HG03097 (cell line): ENCODE results near the gene SMIM28.
A peak's percentile ranks its signal among the peaks of the same experiment; 100 is the strongest.
"Not testable (repeated sequence)": the region's sequence is repeated elsewhere in the genome, so short reads cannot be mapped to it uniquely, and the experiment has no call there.

Experiments
- ATAC-seq: cut with Tn5 transposase; IDR thresholded peaks from one replicate; pipeline ENCODE4 v1.9.1; 2021; ENCODE audit not compliant: unreplicated experiment, low FRiP score

The SMIM28 gene

GRCh38 chr6:138403801-138404665 lies 26.3 kb downstream of the SMIM28 start, which contains the start of gene HEBP2:
Gene HEBP2 (plus strand): TSS chr6:138404223. CDS start chr6:138404496, 273 bp downstream.
- peak; percentile 86 for ATAC-seq

- no peak for ATAC-seq
These were observed 27.1 kb downstream of the SMIM28 start for GRCh38 chr6:138404666-138405337.

GRCh38 chr6:138405816-138406413 lies 28.2 kb downstream of the SMIM28 start:
- ATAC-seq: no peak

GRCh38 chr6:138406443-138406842 lies 28.7 kb downstream of the SMIM28 start:
- ATAC-seq: no peak

GRCh38 chr6:138410048-138410735 lies 32.5 kb downstream of the SMIM28 start:
- no peak for ATAC-seq

- ATAC-seq: no peak
These were observed 33.5 kb downstream of the SMIM28 start for GRCh38 chr6:138410972-138411880.

- no peak for ATAC-seq
These were observed 37.4 kb downstream of the SMIM28 start for GRCh38 chr6:138415125-138415524.

- ATAC-seq: no peak
These were observed 38.5 kb downstream of the SMIM28 start for GRCh38 chr6:138416206-138416605.

- no peak for ATAC-seq
These were observed 39.9 kb downstream of the SMIM28 start for GRCh38 chr6:138417493-138418117.

- no peak for ATAC-seq
These were observed 40.5 kb downstream of the SMIM28 start for GRCh38 chr6:138418118-138418742.

- no peak for ATAC-seq
These were observed 42.1 kb downstream of the SMIM28 start for GRCh38 chr6:138419766-138420165.

- no peak for ATAC-seq
These were observed 42.7 kb downstream of the SMIM28 start for GRCh38 chr6:138420356-138420755.

- no peak for ATAC-seq
These were observed 43.4 kb downstream of the SMIM28 start for GRCh38 chr6:138421089-138421488.

GRCh38 chr6:138421608-138422007 lies 43.9 kb downstream of the SMIM28 start:
- ATAC-seq: no peak

- no peak for ATAC-seq
These were observed 45.2 kb downstream of the SMIM28 start for GRCh38 chr6:138422861-138423260.

- ATAC-seq: no peak
These were observed 46.5 kb downstream of the SMIM28 start for GRCh38 chr6:138424004-138424904.

GRCh38 chr6:138425256-138425655 lies 47.6 kb downstream of the SMIM28 start:
- ATAC-seq: not testable (repeated sequence)
